CD4-positive, alpha-beta T cell treated with Interferon gamma for 1 hour (primary cell): ENCODE measurements around the gene ZNF718.
"Not testable (repeated sequence)": the region's sequence is repeated elsewhere in the genome, so short reads cannot be mapped to it uniquely, and the experiment has no call there.

Experiments
- DNase-seq: peaks from one replicate; pipeline ENCODE4 v3.0.0-alpha.2; 2020

The ZNF718 gene

GRCh38 chr4:124275-125081, at the start of gene ZNF718:
Gene ZNF718 (plus strand): TSS chr4:124501. CDS start chr4:124671, 170 bp downstream.
- peak; percentile 91 for DNase-seq

- no peak for DNase-seq
These were observed 38.4 kb upstream of the ZNF718 start for GRCh38 chr4:85951-86350.

- DNase-seq, result not testable (repeated sequence)
These were observed 37.6 kb upstream of the ZNF718 start for GRCh38 chr4:86559-87324.

- DNase-seq, result no peak
These were observed 25.9 kb upstream of the ZNF718 start for GRCh38 chr4:98386-98785.

- no peak for DNase-seq
These were observed 24.4 kb upstream of the ZNF718 start for GRCh38 chr4:99863-100262.

- DNase-seq, result no peak
These were observed 17.2 kb upstream of the ZNF718 start for GRCh38 chr4:107083-107443.

- no peak for DNase-seq
These were observed 16.6 kb upstream of the ZNF718 start for GRCh38 chr4:107444-108429.

- no peak for DNase-seq
These were observed 11.5 kb upstream of the ZNF718 start for GRCh38 chr4:112771-113170.

- no peak for DNase-seq
These were observed 10.6 kb upstream of the ZNF718 start for GRCh38 chr4:113732-114131.

- no peak for DNase-seq
These were observed 10.2 kb upstream of the ZNF718 start for GRCh38 chr4:114149-114548.

- no peak for DNase-seq
These were observed 7.8 kb upstream of the ZNF718 start for GRCh38 chr4:116499-116898.

GRCh38 chr4:120616-121015, 3.7 kb upstream of the ZNF718 start:
- no peak for DNase-seq

GRCh38 chr4:121408-122084, 2.8 kb upstream of the ZNF718 start:
- DNase-seq, result peak; percentile 50

GRCh38 chr4:123922-124274, 403 bp upstream of the ZNF718 start:
- DNase-seq, result not testable (repeated sequence)

GRCh38 chr4:125091-125771, 930 bp downstream of the ZNF718 start:
- DNase-seq, result peak; percentile 6

GRCh38 chr4:125833-126232, 1.5 kb downstream of the ZNF718 start:
- DNase-seq, result no peak

GRCh38 chr4:132483-132882, 8.2 kb downstream of the ZNF718 start:
- no peak for DNase-seq

GRCh38 chr4:138935-139334, 14.6 kb downstream of the ZNF718 start:
- DNase-seq, result no peak

- no peak for DNase-seq
These were observed 15.4 kb downstream of the ZNF718 start for GRCh38 chr4:139691-140090.

GRCh38 chr4:146621-147020, 22.3 kb downstream of the ZNF718 start:
- DNase-seq, result no peak

- DNase-seq, result no peak
These were observed 22.9 kb downstream of the ZNF718 start for GRCh38 chr4:147233-147632.
